H9 (cell line): ENCODE data around the gene ARID1A. TPM values are rescaled to one million over a fixed set of nuclear protein-coding genes. Genes with fewer than 3 reads are reported as not detected.

Source experiments
- DNase-seq: peaks from one replicate; pipeline ENCODE4 v3.0.0-alpha.2; 2017
- H2AFZ ChIP-seq: one replicate; pipeline ENCODE4 v1.6.1; 2013; ENCODE audit warnings: mild to moderate bottlenecking, low read length, control low read depth, moderate library complexity
- H2AK5ac ChIP-seq: 2 replicates; pipeline ENCODE4 v1.6.1; 2013; ENCODE audit warnings: low read length, control low read depth, mixed read lengths; ENCODE audit not compliant: insufficient read length
- H2BK120ac ChIP-seq: one replicate; pipeline ENCODE4 v1.6.1; 2013; ENCODE audit warnings: low read depth, mild to moderate bottlenecking, low read length, control low read depth, inconsistent platforms; ENCODE audit not compliant: poor library complexity, severe bottlenecking
- H2BK12ac ChIP-seq: 2 replicates; pipeline ENCODE4 v1.6.1; 2013; ENCODE audit warnings: low read length, control low read depth, mixed read lengths, low read depth; ENCODE audit not compliant: insufficient read length
- H2BK15ac ChIP-seq: 2 replicates; pipeline ENCODE4 v1.6.1; 2013; ENCODE audit warnings: low read depth, low read length, control low read depth
- H2BK20ac ChIP-seq: one replicate; pipeline ENCODE4 v1.6.1; 2013; ENCODE audit warnings: low read depth, mild to moderate bottlenecking, low read length, control low read depth, inconsistent platforms; ENCODE audit not compliant: poor library complexity, severe bottlenecking
- H2BK5ac ChIP-seq: 2 replicates; pipeline ENCODE4 v1.6.1; 2013; ENCODE audit warnings: low read length, control low read depth, mixed read lengths; ENCODE audit not compliant: insufficient read length
- H3K14ac ChIP-seq: 2 replicates; pipeline ENCODE4 v1.6.1; 2013; ENCODE audit warnings: low read length, control low read depth; ENCODE audit not compliant: insufficient read depth
- H3K18ac ChIP-seq: 2 replicates; pipeline ENCODE4 v1.6.1; 2013; ENCODE audit warnings: low read depth, mild to moderate bottlenecking, mixed read lengths, low read length, control low read depth; ENCODE audit not compliant: insufficient read length
- H3K23ac ChIP-seq: 2 replicates; pipeline ENCODE4 v1.6.1; 2013; ENCODE audit warnings: low read length, control low read depth, mixed read lengths, low read depth; ENCODE audit not compliant: insufficient read length
- H3K23me2 ChIP-seq: 2 replicates; pipeline ENCODE4 v1.6.1; 2013; ENCODE audit warnings: low read depth, mild to moderate bottlenecking, mixed read lengths, low read length, control low read depth; ENCODE audit not compliant: insufficient read length, poor library complexity, severe bottlenecking
- H3K27ac ChIP-seq: 2 replicates; pipeline ENCODE4 v1.5.1; 2013; ENCODE audit warnings: low read length, control low read depth, mixed read lengths, low read depth; ENCODE audit not compliant: insufficient read length
- H3K27me3 ChIP-seq: 2 replicates; pipeline ENCODE4 v1.6.1; 2013; ENCODE audit warnings: low read length, control low read depth, inconsistent platforms; ENCODE audit not compliant: insufficient read depth
- H3K4ac ChIP-seq: 2 replicates; pipeline ENCODE4 v1.6.1; 2013; ENCODE audit warnings: low read depth, mild to moderate bottlenecking, control low read depth, inconsistent platforms, low read length, moderate library complexity
- H3K4me1 ChIP-seq: 2 replicates; pipeline ENCODE4 v1.6.1; 2013; ENCODE audit warnings: low read length, control low read depth, inconsistent platforms; ENCODE audit not compliant: insufficient read depth
- H3K4me2 ChIP-seq: 2 replicates; pipeline ENCODE4 v1.6.1; 2013; ENCODE audit warnings: low read length, control low read depth, mixed read lengths; ENCODE audit not compliant: insufficient read length, insufficient read depth
- H3K56ac ChIP-seq: 2 replicates; pipeline ENCODE4 v1.6.1; 2013; ENCODE audit warnings: low read depth, mild to moderate bottlenecking, mixed read lengths, low read length, control low read depth; ENCODE audit not compliant: insufficient read length
- H3K79me1 ChIP-seq: 2 replicates; pipeline ENCODE4 v1.6.1; 2013; ENCODE audit warnings: low read depth, mild to moderate bottlenecking, moderate library complexity, low read length, control low read depth, inconsistent platforms; ENCODE audit not compliant: insufficient read depth, poor library complexity, severe bottlenecking
- H3K79me2 ChIP-seq: 2 replicates; pipeline ENCODE4 v1.6.1; 2013; ENCODE audit warnings: low read length, control low read depth, inconsistent platforms; ENCODE audit not compliant: insufficient read depth
- H3K9ac ChIP-seq: 2 replicates; pipeline ENCODE4 v1.6.1; 2013; ENCODE audit warnings: low read length, control low read depth, mixed read lengths; ENCODE audit not compliant: insufficient read length; ENCODE audit errors: extremely low read depth
- H3K9me3 ChIP-seq: one replicate; pipeline ENCODE4 v1.6.1; 2013; ENCODE audit warnings: low read depth, low read length, inconsistent platforms; ENCODE audit not compliant: control insufficient read depth
- H3T11ph ChIP-seq: one replicate; pipeline ENCODE4 v1.6.1; 2013; ENCODE audit warnings: mild to moderate bottlenecking, low read length, control low read depth, inconsistent platforms
- H4K20me1 ChIP-seq: one replicate; pipeline ENCODE4 v1.6.1; 2013; ENCODE audit not compliant: control insufficient read depth, insufficient read length, insufficient read depth
- H4K5ac ChIP-seq: 2 replicates; pipeline ENCODE4 v1.6.1; 2013; ENCODE audit warnings: low read depth, mild to moderate bottlenecking, mixed read lengths, low read length, control low read depth; ENCODE audit not compliant: insufficient read length
- H4K8ac ChIP-seq: replicated peaks from 2 replicates; pipeline ENCODE4 v1.6.1; 2013; ENCODE audit warnings: low read length, control low read depth, mixed read lengths, low read depth; ENCODE audit not compliant: insufficient read length
- H4K91ac ChIP-seq: 2 replicates; pipeline ENCODE4 v1.6.1; 2013; ENCODE audit warnings: low read depth, mild to moderate bottlenecking, moderate library complexity, mixed read lengths, low read length, control low read depth; ENCODE audit not compliant: insufficient read length
- H3K27ac Mint-ChIP-seq, 3 experiments: 2 replicates in 2 of 3; 3 replicates in 1 of 3; pipeline ENCODE4 v1.8.0; 2020 to 2021; ENCODE audit warnings: mixed read lengths in 3 of 3, mild to moderate bottlenecking in 1 of 3, moderate library complexity in 1 of 3
- H3K27me3 Mint-ChIP-seq: 2 replicates; pipeline ENCODE4 v1.8.0; 2021; ENCODE audit warnings: low read depth, mild to moderate bottlenecking, moderate library complexity, mixed read lengths
- H3K36me3 Mint-ChIP-seq, 3 experiments: 2 replicates in 2 of 3; 3 replicates in 1 of 3; pipeline ENCODE4 v1.8.0; 2020 to 2021; ENCODE audit warnings: low read depth in 3 of 3, mixed read lengths in 3 of 3; ENCODE audit not compliant: insufficient read depth in 1 of 3
- H3K4me1 Mint-ChIP-seq, 2 experiments: 2 replicates each; pipeline ENCODE4 v1.8.0; 2020; ENCODE audit warnings: mixed read lengths in 2 of 2
- H3K4me3 Mint-ChIP-seq, 2 experiments: 2 replicates in 1 of 2; 3 replicates in 1 of 2; pipeline ENCODE4 v1.8.0; 2020 to 2021; ENCODE audit warnings: mild to moderate bottlenecking in 2 of 2, mixed read lengths in 2 of 2, moderate library complexity in 1 of 2
- H3K9me3 Mint-ChIP-seq, 2 experiments: 2 replicates in 1 of 2; 3 replicates in 1 of 2; pipeline ENCODE4 v1.8.0; 2020; ENCODE audit warnings: mild to moderate bottlenecking in 2 of 2, mixed read lengths in 2 of 2, moderate library complexity in 1 of 2
- CTCF ChIP-seq: fragments of 200-600 bp; sonication (generic); conservative IDR thresholded peaks from 3 replicates; pipeline ENCODE4 v1.8.0; 2021; ENCODE audit warnings: antibody characterized with exemption, mild to moderate bottlenecking
- WGBS: extraction: QIAGEN DNeasy Blood & Tissue Kit; methylation state at CpG from one replicate; pipeline ENCODE4 v1.1.7; 2013; ENCODE audit warnings: missing lambda C conversion rate, low lambda C conversion rate, mixed read lengths; ENCODE audit not compliant: insufficient read length; ENCODE audit errors: extremely low coverage; 5-methylcytosine and 5-hydroxymethylcytosine counted together
- total RNA-seq: library from RNA; stranded (reverse); gene quantifications from 2 replicates; pipeline ENCODE4 v1.2.1, GENCODE V29; 2021

Gene ARID1A
- total RNA-seq, 1 experiment from 2014 or later, result 147 TPM

GRCh38 chr1:26789612-26789865, 93.7 kb downstream of the ARID1A start:
- Histone ChIP-seq H4K20me1 (no peaks in the 10 kb centered on the region), H4K8ac (no peak overlapping the region), H3K27me3 (no peaks in the 10 kb centered on the region), H3T11ph (no peak overlapping the region), H3K4ac (no peak overlapping the region), H3K4me2 (no peak overlapping the region), H3K79me2 (no peaks in the 10 kb centered on the region; the same call in 1 of the 2 replicates), H2BK20ac (no peak overlapping the region), H3K27ac (no peak overlapping the region), H3K18ac (no peak overlapping the region), H3K79me1 (no peaks in the 10 kb centered on the region), H3K14ac (no peak overlapping the region), H3K9ac (no peak overlapping the region), H4K91ac (no peak overlapping the region), H2AK5ac (no peak overlapping the region), H4K5ac (no peak overlapping the region), H2BK120ac (no peak overlapping the region), H2BK5ac (no peak overlapping the region), H3K23me2 (peaks cover 10% of the 10 kb centered on the region), H2AFZ (no peak overlapping the region), H3K23ac (no peak overlapping the region), H3K56ac (no peak overlapping the region), H3K9me3 (no peaks in the 10 kb centered on the region), H2BK15ac (no peak overlapping the region), H2BK12ac (no peak overlapping the region), H3K4me1 (peaks cover 3% of the 10 kb centered on the region; the same call in 1 of the 2 replicates)
- DNase-seq, result no peak
- Mint-ChIP-seq H3K27me3 (no peaks in the 10 kb centered on the region; the same call in 1 of the 2 replicates), H3K4me1 (peaks cover 30 to 36% of the 10 kb centered on the region in 2 experiments), H3K4me3 (no peak overlapping the region), H3K27ac (no peak overlapping the region), H3K9me3 (no peaks in the 10 kb centered on the region), H3K36me3 (peaks cover 3 to 13% (median 11%) of the 10 kb centered on the region in 3 experiments; a peak in 6 of 7 replicates)
- no CpG with 5 or more reads among the region's 3 CpGs for WGBS
- TF ChIP-seq CTCF, result no peak
